Germinal center (tissue), 1 donor: ENCODE data around the gene BARX1.

Experiments
- DNase-seq: peaks from one replicate; pipeline ENCODE4 v3.0.0; 2012; ENCODE audit warnings: mixed read lengths, low spot score

BARX1 gene

GRCh38 chr9:93917121-93917853 is 37.9 kb downstream of the BARX1 start:
- DNase-seq: no peak

GRCh38 chr9:93916358-93916757 is 38.8 kb downstream of the BARX1 start:
- no peak for DNase-seq

GRCh38 chr9:93911801-93912554 is 43.2 kb downstream of the BARX1 start:
- no peak for DNase-seq

GRCh38 chr9:93911136-93911745 is 43.9 kb downstream of the BARX1 start:
- DNase-seq: no peak

GRCh38 chr9:93910598-93910997 is 44.6 kb downstream of the BARX1 start:
- no peak for DNase-seq

GRCh38 chr9:93910196-93910595 is 45.0 kb downstream of the BARX1 start:
- DNase-seq: no peak

GRCh38 chr9:93909242-93909616 is 45.9 kb downstream of the BARX1 start:
- DNase-seq: no peak

- DNase-seq: no peak
Measured at GRCh38 chr9:93908591-93909241, 46.4 kb downstream of the BARX1 start.

- DNase-seq: no peak
Measured at GRCh38 chr9:93907551-93908199, 47.5 kb downstream of the BARX1 start.

GRCh38 chr9:93906195-93906880 is 48.8 kb downstream of the BARX1 start:
- DNase-seq: no peak

- no peak for DNase-seq
Measured at GRCh38 chr9:93905473-93906133, 49.6 kb downstream of the BARX1 start.

GRCh38 chr9:93904649-93905472 is 50.3 kb downstream of the BARX1 start:
- no peak for DNase-seq

- no peak for DNase-seq
Measured at GRCh38 chr9:93903886-93904648, 51.1 kb downstream of the BARX1 start.

GRCh38 chr9:93902780-93903655 is 52.1 kb downstream of the BARX1 start:
- no peak for DNase-seq

GRCh38 chr9:93902051-93902779 is 52.9 kb downstream of the BARX1 start:
- DNase-seq: no peak
